IMR-90 (cell line): ENCODE data around the gene ACE.

Experiments
- CTCF ChIP-seq: conservative IDR thresholded peaks from 2 replicates; pipeline ENCODE4 v1.5.1; 2012; ENCODE audit warnings: mild to moderate bottlenecking, low read depth, low read length, improper control_type of control experiment
- FOS ChIP-seq: fragments of 150-350 bp; IDR thresholded peaks from 2 replicates; pipeline ENCODE4 v1.6.1; 2016; ENCODE audit warnings: low read depth, low read length
- POLR2A ChIP-seq: IDR thresholded peaks from 2 replicates; pipeline ENCODE4 v1.6.1; 2012; ENCODE audit warnings: mild to moderate bottlenecking, low read depth, low read length

- TF ChIP-seq CTCF (no peak), POLR2A (no peak), FOS (no peak)
Measured at GRCh38 chr17:63543822-63544420, 67.1 kb downstream of the ACE start.
